GM12878 (cell line): ENCODE results near the gene GJA4. TPM values are rescaled to one million over a fixed set of nuclear protein-coding genes. Genes with fewer than 3 reads are reported as not detected.

Experiments used
- ATAC-seq: fragments of 200-7000 bp; cut with Tn5 transposase; 3 replicates; pipeline ENCODE4 v1.9.1; 2020; ENCODE audit warnings: mild to moderate bottlenecking, moderate library complexity
- BruUV-seq: library from RNA; stranded (reverse); fragments of 400-500 nt; replicated peaks from 2 replicates; lab custom pipeline; 2021; lab: Mats Ljungman, UMichigan
- CTCF ChIA-PET: fragments of 300-600 bp; sonication (Branson Sonifier 250); formaldehyde crosslinking; extraction: SDS; loops from one replicate; lab custom pipeline; 2021; ENCODE audit warnings: inconsistent platforms; lab: Yijun Ruan, JAX
- POLR2A ChIA-PET: fragments of 350-600 bp; formaldehyde crosslinking; extraction: SDS; loops from one replicate; lab custom pipeline; 2021; ENCODE audit warnings: inconsistent platforms; lab: Charles Lee
- RAD21 ChIA-PET: fragments of 300-600 bp; sonication (Branson Sonifier 250); formaldehyde crosslinking; loops from one replicate; lab custom pipeline; 2023; ENCODE audit warnings: antibody characterized with exemption; ENCODE audit not compliant: unreplicated experiment; lab: Charles Lee
- SMC1A ChIA-PET: fragments of 300-600 bp; sonication (Branson Sonifier 250); formaldehyde crosslinking; loops from one replicate; lab custom pipeline; 2023; ENCODE audit not compliant: unreplicated experiment, uncharacterized antibody; lab: Charles Lee
- DNase-seq: peaks from one replicate; pipeline ENCODE4 v3.0.0-alpha.2; 2011; ENCODE audit warnings: low read depth, low spot score
- FAIRE-seq: peaks from 3 replicates; lab custom pipeline; 2011; peaks lifted over from hg19 to GRCh38; lab: Jason Lieb, UNC
- H2AFZ ChIP-seq: 2 replicates; pipeline ENCODE4 v1.6.0; 2011; ENCODE audit warnings: low read depth, low read length, control low read depth; ENCODE audit not compliant: control insufficient read depth
- H3K27ac ChIP-seq: 2 replicates; pipeline ENCODE4 v1.5.1; 2011; ENCODE audit warnings: control low read depth; ENCODE audit not compliant: control insufficient read depth, insufficient read depth
- H3K27me3 ChIP-seq, 2 experiments: replicated peaks in 1 of 2; 2 replicates each; pipeline versions ENCODE4 v1.6.0 to v1.6.1; 2011; ENCODE audit warnings: low read length in 1 of 2; ENCODE audit not compliant: control insufficient read depth in 2 of 2, insufficient read depth in 2 of 2
- H3K36me3 ChIP-seq, 2 experiments: 2 replicates each; pipeline ENCODE4 v1.5.1; 2011; ENCODE audit warnings: low read length in 1 of 2; ENCODE audit not compliant: control insufficient read depth in 2 of 2, insufficient read depth in 2 of 2
- H3K4me1 ChIP-seq: 2 replicates; pipeline ENCODE4 v1.6.1; 2011; ENCODE audit warnings: mild to moderate bottlenecking, low read length, moderate library complexity, mixed read lengths; ENCODE audit not compliant: control insufficient read depth, insufficient read depth
- H3K4me2 ChIP-seq: 2 replicates; pipeline ENCODE4 v1.6.0; 2011; ENCODE audit warnings: control low read depth; ENCODE audit not compliant: control insufficient read depth, insufficient read depth
- H3K4me3 ChIP-seq: fragments of 200-600 bp; sonication (generic); 2 replicates; pipeline ENCODE4 v1.5.1; 2016
- H3K79me2 ChIP-seq: 2 replicates; pipeline ENCODE4 v1.6.0; 2011; ENCODE audit warnings: low read length; ENCODE audit not compliant: control insufficient read depth, insufficient read depth
- H3K9ac ChIP-seq: 2 replicates; pipeline ENCODE4 v1.8.0; 2011; ENCODE audit warnings: low read length, control low read depth, mixed read lengths; ENCODE audit not compliant: control insufficient read depth, insufficient read depth
- H3K9me3 ChIP-seq: replicated peaks from 3 replicates; pipeline ENCODE4 v1.5.1; 2011; ENCODE audit warnings: mild to moderate bottlenecking, low read length; ENCODE audit not compliant: control insufficient read depth, insufficient read depth
- H4K20me1 ChIP-seq: 2 replicates; pipeline ENCODE4 v1.6.0; 2011; ENCODE audit not compliant: control insufficient read depth, insufficient read depth
- CTCF ChIP-seq, 3 experiments: IDR thresholded peaks in 2 of 3; conservative IDR thresholded peaks in 1 of 3; 2 replicates each; pipeline ENCODE4 v1.5.1; 2011; ENCODE audit warnings: low read depth in 3 of 3, low read length in 3 of 3, mild to moderate bottlenecking in 3 of 3, control low read depth in 2 of 3, moderate library complexity in 2 of 3, inconsistent platforms in 1 of 3, mixed read lengths in 1 of 3; ENCODE audit not compliant: control insufficient read depth in 2 of 3, insufficient read depth in 1 of 3; ENCODE audit errors: extremely low read depth in 1 of 3
- E4F1 ChIP-seq: fragments of 450-650 bp; IDR thresholded peaks from 2 replicates; pipeline ENCODE4 v1.6.1; 2018; ENCODE audit warnings: borderline replicate concordance, mild to moderate bottlenecking; ENCODE audit not compliant: partially characterized antibody
- NKRF ChIP-seq: fragments of 450-650 bp; conservative IDR thresholded peaks from 2 replicates; pipeline ENCODE4 v1.6.1; 2017; ENCODE audit warnings: mild to moderate bottlenecking, moderate library complexity
- PKNOX1 ChIP-seq: fragments of 450-650 bp; IDR thresholded peaks from 2 replicates; pipeline ENCODE4 v1.6.1; 2016; ENCODE audit warnings: mild to moderate bottlenecking
- RB1 ChIP-seq: fragments of 450-650 bp; formaldehyde crosslinking; IDR thresholded peaks from 2 replicates; pipeline ENCODE4 v1.6.1; 2017; ENCODE audit warnings: mild to moderate bottlenecking, borderline replicate concordance
- WGBS: methylation state at CpG from one replicate; pipeline ENCODE4 v1.1.6; 2016; ENCODE audit warnings: low lambda C conversion rate; ENCODE audit not compliant: insufficient replicate concordance, insufficient coverage; ENCODE audit errors: missing lambda C conversion rate; 5-methylcytosine and 5-hydroxymethylcytosine counted together
- in situ Hi-C: fragments of 300-500 bp; cut with MboI; formaldehyde crosslinking; loops from 9 replicates; pipeline ENCODE4 v1.14.3; 2018; ENCODE audit warnings: mixed read lengths
- intact Hi-C: fragments of 100-400 bp; cut with micrococcal nuclease; formaldehyde crosslinking; loops from one replicate; pipeline ENCODE4 v1.14.2; 2022; ENCODE audit not compliant: unreplicated experiment
- polyA plus RNA-seq, 11 experiments: library from polyadenylated mRNA; depleted of rRNA in 4 of 11; unstranded in 6 of 11; stranded (reverse) in 5 of 11; fragments of >200 nt; fragmentation: Nextera tagmentation in 4 of 11; fragmentation: Illumina TruSeq in 1 of 11; extraction: Ambion mirVana in 4 of 11; extraction: Trizol in 1 of 11; gene quantifications; 1 replicate in 1 of 11; 2 replicates in 10 of 11; pipeline versions ENCODE4 v1.2.1 to v1.2.3, GENCODE V29; 2011 to 2016; ENCODE audit warnings: inconsistent platforms in 2 of 11, missing spikeins in 2 of 11, low read depth in 1 of 11
- total RNA-seq, 4 experiments: library from RNA; depleted of rRNA in 3 of 4; stranded (reverse); fragments of >200 nt in 3 of 4; fragmentation: Illumina TruSeq in 1 of 4; extraction: Trizol in 1 of 4; gene quantifications; 2 replicates each; pipeline versions ENCODE4 v1.2.1 to v1.2.3, GENCODE V29; 2013 to 2021

The GJA4 gene
- total and polyA plus RNA-seq, 10 of the 15 experiments (the other 5 are each of a cell fraction or from before 2014, with no cell fraction given) = 0.09 to 0.18 TPM; not detected in 8

- Histone ChIP-seq H3K27me3 (no peaks in the 10 kb centered on the region), H3K27ac (no peak overlapping the region), H3K4me2 (no peak overlapping the region), H3K9me3 (no peaks in the 10 kb centered on the region), H2AFZ (no peak overlapping the region), H3K9ac (no peak overlapping the region), H3K4me3 (no peak overlapping the region), H3K4me1 (no peaks in the 10 kb centered on the region), H3K36me3 (no peaks in the 10 kb centered on the region), H3K79me2 (no peaks in the 10 kb centered on the region), H4K20me1 (no peaks in the 10 kb centered on the region)
- 54% methylated on average over 3 of the region's 3 CpGs for WGBS
- ChIA-PET POLR2A (no interaction called here), SMC1A (no interaction called here), CTCF (no interaction called here), RAD21 (no interaction called here)
- no TSS peak for BruUV-seq
- no peak for DNase-seq
- in situ Hi-C loops = no loop called here
- no peak for ATAC-seq
- intact Hi-C loops = no loop called here
- FAIRE-seq = no peak
- TF ChIP-seq E4F1 (no peak), NKRF (no peak), PKNOX1 (no peak), CTCF (IDR thresholded peaks at IDR 0.05 in 2 of 3, conservative IDR thresholded peaks at IDR 0.05 in 1 of 3; ENCODE audit: control insufficient read depth in 2 of 3, extremely low read depth in 1 of 3, insufficient read depth in 1 of 3, low read depth in 3 of 3, low read length in 3 of 3) (no peak), RB1 (no peak)
These were observed 36.5 kb downstream of the GJA4 start for GRCh38 chr1:34829250-34829649.
